A549 (cell line): Measurements from ENCODE around the gene PTPRN2. TPM values are rescaled to one million over a fixed set of nuclear protein-coding genes. Genes with fewer than 3 reads are reported as not detected.

Experiments
- ATAC-seq, 2 experiments: fragments of 200-7000 bp in 1 of 2; fragments of >200 bp in 1 of 2; cut with Nextera tagmentation in 1 of 2; cut with Tn5 transposase in 1 of 2; 3 replicates each; pipeline versions ENCODE4 v1.8.0 to v1.9.1; 2018 to 2020; ENCODE audit warnings: mild to moderate bottlenecking in 1 of 2, moderate library complexity in 1 of 2
- CTCF ChIA-PET: fragments of 300-600 bp; sonication (Branson Sonifier 250); formaldehyde crosslinking; extraction: SDS; loops from one replicate; lab custom pipeline; 2021; ENCODE audit warnings: antibody characterized with exemption, inconsistent platforms; lab: Yijun Ruan, JAX
- POLR2A ChIA-PET: fragments of 350-600 bp; formaldehyde crosslinking; extraction: SDS; loops from one replicate; lab custom pipeline; 2021; ENCODE audit warnings: antibody characterized with exemption, inconsistent platforms; lab: Yijun Ruan, JAX
- DNase-seq, 2 experiments: peaks; one replicate each; pipeline versions ENCODE4 v3.0.0 to v3.0.0-alpha.2; 2011 to 2016; ENCODE audit warnings: low read depth in 1 of 2, low spot score in 1 of 2
- FAIRE-seq: peaks from 2 replicates; lab custom pipeline; 2011; peaks lifted over from hg19 to GRCh38; lab: Jason Lieb, UNC
- H3K27ac ChIP-seq, 2 experiments: fragments of >200 bp; sonication (Bioruptor Twin); formaldehyde crosslinking; 3 replicates each; pipeline ENCODE4 v1.5.1; 2016 to 2017
- H3K4me1 ChIP-seq: fragments of >200 bp; sonication (Bioruptor Twin); formaldehyde crosslinking; 3 replicates; pipeline ENCODE4 v1.6.1; 2016
- H3K4me2 ChIP-seq: fragments of >200 bp; sonication (Bioruptor Twin); formaldehyde crosslinking; 3 replicates; pipeline ENCODE4 v1.6.1; 2016
- H3K4me3 ChIP-seq: fragments of >200 bp; sonication (Bioruptor Twin); formaldehyde crosslinking; 3 replicates; pipeline ENCODE4 v1.5.1; 2016
- H3K9me3 ChIP-seq: fragments of >200 bp; sonication (Bioruptor Twin); formaldehyde crosslinking; 3 replicates; pipeline ENCODE4 v1.6.1; 2016
- BHLHE40 ChIP-seq: IDR thresholded peaks from 2 replicates; pipeline ENCODE4 v1.6.1; 2012; ENCODE audit warnings: low read depth, low read length, inconsistent platforms
- CHD4 ChIP-seq: fragments of 200-600 bp; sonication (generic); IDR thresholded peaks from 2 replicates; pipeline ENCODE4 v1.6.1; 2016; ENCODE audit warnings: antibody characterized with exemption, mild to moderate bottlenecking, borderline replicate concordance
- E2F6 ChIP-seq: IDR thresholded peaks from 2 replicates; pipeline ENCODE4 v1.6.1; 2012; ENCODE audit warnings: low read depth, borderline replicate concordance
- ESRRA ChIP-seq: fragments of 150-350 bp; IDR thresholded peaks from 2 replicates; pipeline ENCODE4 v1.6.1; 2014; ENCODE audit warnings: mild to moderate bottlenecking, low read length, borderline replicate concordance
- FOSB ChIP-seq: fragments of 250-450 bp; sonication (Bioruptor Pico); IDR thresholded peaks from 2 replicates; pipeline ENCODE4 v1.5.0; 2020; ENCODE audit warnings: mild to moderate bottlenecking, moderate library complexity
- FOSL2 ChIP-seq, 2 experiments: fragments of 450-650 bp in 1 of 2; fragments of >200 bp in 1 of 2; sonication (Bioruptor Twin) in 1 of 2; formaldehyde crosslinking; IDR thresholded peaks; 2 replicates each; pipeline versions ENCODE4 v1.5.0 to v1.6.1; 2016 to 2020; ENCODE audit warnings: mild to moderate bottlenecking in 1 of 2, moderate library complexity in 1 of 2
- GATA3 ChIP-seq: IDR thresholded peaks from 2 replicates; pipeline ENCODE4 v1.6.1; 2012; ENCODE audit warnings: borderline replicate concordance
- HEYL ChIP-seq: fragments of 250-450 bp; sonication (Bioruptor Pico); IDR thresholded peaks from 2 replicates; pipeline ENCODE4 v1.8.0; 2021; ENCODE audit warnings: mild to moderate bottlenecking, moderate library complexity
- JUNB ChIP-seq: fragments of >200 bp; sonication (Bioruptor Twin); formaldehyde crosslinking; IDR thresholded peaks from 2 replicates; pipeline ENCODE4 v1.6.1; 2016
- KDM1A ChIP-seq: fragments of 200-600 bp; sonication (generic); IDR thresholded peaks from 2 replicates; pipeline ENCODE4 v1.6.1; 2016; ENCODE audit warnings: low read depth, mild to moderate bottlenecking
- MYC ChIP-seq: IDR thresholded peaks from 2 replicates; pipeline ENCODE4 v1.6.1; 2012; ENCODE audit warnings: mild to moderate bottlenecking, inconsistent platforms, low read length, improper control_type of control experiment, borderline replicate concordance
- NFE2L2 ChIP-seq: fragments of 150-350 bp; conservative IDR thresholded peaks from 2 replicates; pipeline ENCODE4 v1.6.1; 2014; ENCODE audit warnings: low read length
- NPAS2 ChIP-seq: fragments of 250-450 bp; sonication (Bioruptor Pico); IDR thresholded peaks from 2 replicates; pipeline ENCODE4 v1.8.0; 2022; ENCODE audit warnings: mild to moderate bottlenecking, moderate library complexity, borderline replicate concordance
- POLR2AphosphoS2 ChIP-seq: conservative IDR thresholded peaks from 2 replicates; pipeline ENCODE4 v1.6.1; 2012; ENCODE audit warnings: low read length, improper control_type of control experiment, inconsistent platforms
- REST ChIP-seq: fragments of 200-600 bp; sonication (generic); IDR thresholded peaks from 2 replicates; pipeline ENCODE4 v1.6.1; 2016; ENCODE audit warnings: antibody characterized with exemption, mild to moderate bottlenecking, moderate library complexity
- RFX5 ChIP-seq: fragments of 450-650 bp; IDR thresholded peaks from 2 replicates; pipeline ENCODE4 v1.7.1; 2014; ENCODE audit warnings: antibody characterized with exemption, mild to moderate bottlenecking, moderate library complexity
- ZC3H11A ChIP-seq: fragments of 450-650 bp; IDR thresholded peaks from 2 replicates; pipeline ENCODE4 v1.6.1; 2014; ENCODE audit warnings: antibody characterized with exemption, mild to moderate bottlenecking
- ZNF302 ChIP-seq: fragments of 250-450 bp; sonication (Bioruptor Pico); IDR thresholded peaks from 2 replicates; pipeline ENCODE4 v1.9.0; 2021; ENCODE audit warnings: inconsistent platforms, mild to moderate bottlenecking, moderate library complexity
- WGBS: methylation state at CpG from one replicate; pipeline ENCODE4 v1.1.6; 2017; ENCODE audit errors: missing lambda C conversion rate; 5-methylcytosine and 5-hydroxymethylcytosine counted together
- polyA plus RNA-seq, 4 experiments: library from polyadenylated mRNA; depleted of rRNA in 3 of 4; stranded (reverse); fragments of >200 nt; fragmentation: RNase III in 1 of 4; extraction: RNeasy Plus Mini Kit Qiagen cat#74134 plus additional on column Dnase treatment in 1 of 4; gene quantifications; 2 replicates in 3 of 4; 3 replicates in 1 of 4; pipeline ENCODE4 v1.2.3, GENCODE V29; 2011 to 2017
- TF ChIP-seq, protein P1 (sequence below): IDR thresholded peaks from 2 replicates; pipeline ENCODE4 v1.6.1; 2012

Gene PTPRN2
- polyA plus RNA-seq, 2 of the 4 experiments (the other 2 are of a cell fraction): 0.41 to 1.2 TPM

DNA sequence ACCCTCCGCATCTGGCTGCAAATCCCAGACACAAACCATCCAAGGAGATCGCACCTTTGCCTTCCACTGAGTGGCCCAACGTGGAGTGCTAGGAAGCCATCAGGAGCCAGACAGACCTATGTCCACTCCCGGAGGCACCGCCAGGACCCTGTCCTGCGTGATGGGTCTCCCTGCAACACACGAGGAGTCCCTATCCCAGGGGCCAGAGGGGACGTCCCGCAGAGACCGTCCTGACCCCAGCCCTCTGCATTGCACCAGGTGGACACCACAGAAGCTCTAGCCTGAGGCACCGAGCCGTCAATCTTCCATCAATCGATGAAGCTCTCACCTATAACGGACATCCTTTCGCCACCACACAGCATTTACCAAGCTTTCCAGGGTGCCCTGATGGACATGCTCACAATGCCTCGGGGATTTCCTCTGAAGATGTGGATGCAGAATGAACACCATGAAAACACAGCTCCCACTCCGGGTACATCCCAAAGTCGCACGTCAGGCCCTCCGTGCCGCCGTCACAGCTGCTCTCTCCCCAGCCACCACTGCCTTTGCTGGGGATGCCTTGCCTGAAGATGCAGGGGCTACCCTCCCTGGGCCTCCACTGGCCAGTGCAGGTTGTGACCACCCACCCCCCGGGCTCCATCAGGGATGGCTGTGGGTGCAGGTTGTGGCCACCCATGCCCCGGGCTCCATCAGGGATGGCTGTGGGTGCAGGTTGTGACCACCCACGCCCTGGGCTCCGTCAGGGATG, 54.1 kb downstream of the PTPRN2 start (continued):
- TF ChIP-seq ESRRA (no peak), BHLHE40 (no peak), ZC3H11A (no peak), NFE2L2 (no peak), CHD4 (no peak), JUNB (no peak), POLR2AphosphoS2 (no peak), NPAS2 (no peak)
- TF ChIP-seq, protein P1, sequence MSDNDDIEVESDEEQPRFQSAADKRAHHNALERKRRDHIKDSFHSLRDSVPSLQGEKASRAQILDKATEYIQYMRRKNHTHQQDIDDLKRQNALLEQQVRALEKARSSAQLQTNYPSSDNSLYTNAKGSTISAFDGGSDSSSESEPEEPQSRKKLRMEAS: no peak

- WGBS: 45% methylated on average over 15 of the region's 17 CpGs
- DNase-seq (no peak), FAIRE-seq (no peak), ATAC-seq (no peak)
- no peak overlapping the region for H3K27ac ChIP-seq
- ChIA-PET CTCF (no interaction called here), POLR2A (no interaction called here)
- H3K9me3 ChIP-seq: peaks cover 9% of the 10 kb centered on the region; the same call in 1 of the 3 replicates
- no peak for TF ChIP-seq HEYL (CRISPR knock-in tag)
- TF ChIP-seq E2F6: no peak
- no peak for TF ChIP-seq ZC3H11A
- H3K4me2 ChIP-seq: no peak overlapping the region
- H3K4me1 ChIP-seq: no peaks in the 10 kb centered on the region
- H3K4me3 ChIP-seq: no peak overlapping the region
Measured at GRCh38 chr7:158532093-158532627, 55.5 kb downstream of the PTPRN2 start.

DNA sequence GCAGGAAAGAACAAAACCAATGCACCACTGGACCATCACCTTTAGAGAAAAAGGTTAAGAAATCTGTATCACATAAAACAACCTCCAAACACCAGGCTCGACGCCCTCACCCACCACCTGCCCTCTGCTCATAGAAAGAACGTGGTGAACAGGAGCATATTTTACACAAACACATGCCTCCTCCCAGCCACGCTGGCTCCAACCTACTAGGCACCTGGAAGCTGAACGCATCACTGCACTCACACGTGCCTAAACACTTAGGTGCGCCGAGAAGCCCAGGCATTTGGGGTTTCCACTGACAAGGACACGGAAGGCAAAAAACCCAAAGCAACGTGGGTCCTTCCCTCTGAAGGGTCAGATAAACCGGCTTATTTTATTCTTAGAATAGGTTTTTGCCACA, 56.0 kb downstream of the PTPRN2 start:
- DNase-seq (no peak), ATAC-seq (no peak), FAIRE-seq (no peak)
- H3K9me3 ChIP-seq: peaks cover 9% of the 10 kb centered on the region; the same call in 1 of the 3 replicates
- POLR2A ChIA-PET: no interaction called here
- H3K27ac ChIP-seq: no peak overlapping the region
- H3K4me1 ChIP-seq: no peaks in the 10 kb centered on the region
- WGBS: 53% methylated on average over 11 of the region's 11 CpGs
- no peak overlapping the region for H3K4me3 ChIP-seq
- TF ChIP-seq NPAS2: no peak
- no peak for TF ChIP-seq KDM1A
- no peak for TF ChIP-seq MYC
- TF ChIP-seq RFX5: no peak
- TF ChIP-seq ZNF302 (CRISPR knock-in tag): no peak
- TF ChIP-seq FOSL2 (IDR thresholded peaks at IDR 0.05): no peak
- no peak for TF ChIP-seq FOSL2 (CRISPR knock-in tag; IDR thresholded peaks at IDR 0.05)
- no peak for TF ChIP-seq REST
- TF ChIP-seq FOSB (CRISPR knock-in tag): no peak
- TF ChIP-seq GATA3: no peak
- TF ChIP-seq, all 56 proteins: peak for 0
- H3K4me2 ChIP-seq: no peak overlapping the region
- CTCF ChIA-PET: no interaction called here
